BLaER1 treated with 17β-estradiol and CSF1 and Interleukin-3, amounts not matched to agents 10 nM and 100 nM (cell line): Measurements from ENCODE around the gene SLC35G4.
A peak's percentile ranks its signal among the peaks of the same experiment; 100 is the strongest.
"Not testable (repeated sequence)": the region's sequence is repeated elsewhere in the genome, so short reads cannot be mapped to it uniquely, and the experiment has no call there.

Experiments used
- H3K27ac ChIP-seq, 11 experiments: shearing (Covaris generic); formaldehyde crosslinking; 2 replicates each; pipeline ENCODE4 v1.8.1; 2022
- H3K27me3 ChIP-seq, 11 experiments: shearing (Covaris generic); formaldehyde crosslinking; 2 replicates each; pipeline ENCODE4 v1.8.1; 2022
- H3K36me3 ChIP-seq, 11 experiments: shearing (Covaris generic); formaldehyde crosslinking; 2 replicates each; pipeline ENCODE4 v1.8.1; 2022
- H3K4me1 ChIP-seq, 10 experiments: shearing (Covaris generic); formaldehyde crosslinking; 2 replicates each; pipeline ENCODE4 v1.8.1; 2022
- H3K4me2 ChIP-seq, 11 experiments: shearing (Covaris generic); formaldehyde crosslinking; 2 replicates each; pipeline ENCODE4 v1.8.1; 2022
- H3K4me3 ChIP-seq, 10 experiments: shearing (Covaris generic); formaldehyde crosslinking; 2 replicates each; pipeline ENCODE4 v1.8.1; 2022
- H3K9ac ChIP-seq, 11 experiments: shearing (Covaris generic); formaldehyde crosslinking; 2 replicates each; pipeline ENCODE4 v1.8.1; 2022
- H3K9me3 ChIP-seq, 11 experiments: shearing (Covaris generic); formaldehyde crosslinking; replicated peaks in 1 of 11; 2 replicates each; pipeline ENCODE4 v1.8.1; 2022
- H4K20me1 ChIP-seq, 11 experiments: shearing (Covaris generic); formaldehyde crosslinking; 2 replicates each; pipeline ENCODE4 v1.8.1; 2022
- Cebpa-rat ChIP-seq, 11 experiments: shearing (Covaris generic); IDR thresholded peaks; 2 replicates each; pipeline ENCODE4 v1.8.1; 2022

The SLC35G4 gene

DNA sequence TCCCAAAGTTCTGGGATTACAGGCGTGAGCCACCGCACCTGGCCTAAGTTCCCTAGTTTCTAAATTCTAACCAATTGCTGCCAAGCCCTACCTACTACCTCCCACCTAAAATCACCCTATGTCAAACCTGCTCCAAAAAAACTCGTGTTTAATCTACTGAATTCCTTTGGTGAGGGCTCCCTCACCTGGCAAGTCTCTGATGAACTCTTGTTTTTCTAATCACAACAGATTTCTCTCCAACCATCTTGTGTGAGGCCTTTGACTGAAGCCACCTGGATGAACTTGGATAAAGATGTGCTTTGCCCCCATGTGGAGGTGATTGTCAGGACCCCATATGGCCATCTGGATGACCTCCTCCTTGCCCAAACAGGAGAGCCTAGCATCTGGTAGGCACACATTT, 17.4 kb upstream of the SLC35G4 start:
- H3K27ac ChIP-seq, result no peak overlapping the region

DNA sequence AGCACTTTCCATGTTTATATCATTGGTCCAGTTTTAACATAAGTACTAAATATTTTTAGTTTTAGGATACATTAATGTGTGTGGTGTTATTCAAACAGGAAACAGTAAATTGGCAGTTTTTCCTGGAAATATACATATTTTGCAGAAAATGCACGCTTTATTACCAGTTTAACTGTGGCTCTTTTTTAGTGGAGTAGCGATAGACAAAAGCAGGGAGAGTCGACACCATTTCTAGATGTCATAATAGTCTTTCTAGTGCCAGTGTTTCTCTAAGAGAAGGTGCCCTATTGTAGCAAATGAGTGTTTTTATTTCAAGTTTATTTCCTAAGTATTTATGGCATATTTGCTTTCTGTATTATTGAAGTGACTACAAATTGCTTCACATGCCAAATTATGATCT, 9.1 kb upstream of the SLC35G4 start:
- TF ChIP-seq Cebpa-rat (IDR thresholded peaks at IDR 0.05), result no peak
- no peak overlapping the region for H3K4me3 ChIP-seq

More for the DNA sequence above, 17.4 kb upstream of the SLC35G4 start:
- Histone ChIP-seq H3K4me3 (no peak overlapping the region), H4K20me1 (no peaks in the 10 kb centered on the region), H3K4me2 (no peak overlapping the region), H3K9me3 (no peaks in the 10 kb centered on the region; a peak in 1 of 22 replicates), H3K36me3 (no peaks in the 10 kb centered on the region), H3K4me1 (peaks cover 0 to 5% (median 0%) of the 10 kb centered on the region in 10 experiments; a peak in 1 of 20 replicates), H3K9ac (no peak overlapping the region), H3K27me3 (no peaks in the 10 kb centered on the region)
- no peak for TF ChIP-seq Cebpa-rat (IDR thresholded peaks at IDR 0.05)

GRCh38 chr18:11607906-11608305, 1.5 kb upstream of the SLC35G4 start:
- Histone ChIP-seq H4K20me1 (no peaks in the 10 kb centered on the region), H3K4me1 (no peaks in the 10 kb centered on the region), H3K36me3 (no peaks in the 10 kb centered on the region), H3K27me3 (no peaks in the 10 kb centered on the region), H3K9me3 (peaks cover 0 to under 1% (median under 1%) of the 10 kb centered on the region in 11 experiments; a peak in 19 of 22 replicates), H3K27ac (no peak overlapping the region), H3K4me3 (no peak overlapping the region), H3K4me2 (no peak overlapping the region), H3K9ac (no peak overlapping the region)
- TF ChIP-seq Cebpa-rat (IDR thresholded peaks at IDR 0.05), result no peak

More for the DNA sequence above, 9.1 kb upstream of the SLC35G4 start:
- H3K9ac ChIP-seq, result no peak overlapping the region
- no peaks in the 10 kb centered on the region for H3K36me3 ChIP-seq
- H3K4me2 ChIP-seq, result no peak overlapping the region
- peaks cover 0 to 9% (median 7%) of the 10 kb centered on the region in 11 experiments; a peak in 9 of 22 replicates for H3K9me3 ChIP-seq
- H4K20me1 ChIP-seq, result no peaks in the 10 kb centered on the region
- H3K4me1 ChIP-seq, result no peaks in the 10 kb centered on the region
- no peaks in the 10 kb centered on the region for H3K27me3 ChIP-seq
- no peak overlapping the region for H3K27ac ChIP-seq

DNA sequence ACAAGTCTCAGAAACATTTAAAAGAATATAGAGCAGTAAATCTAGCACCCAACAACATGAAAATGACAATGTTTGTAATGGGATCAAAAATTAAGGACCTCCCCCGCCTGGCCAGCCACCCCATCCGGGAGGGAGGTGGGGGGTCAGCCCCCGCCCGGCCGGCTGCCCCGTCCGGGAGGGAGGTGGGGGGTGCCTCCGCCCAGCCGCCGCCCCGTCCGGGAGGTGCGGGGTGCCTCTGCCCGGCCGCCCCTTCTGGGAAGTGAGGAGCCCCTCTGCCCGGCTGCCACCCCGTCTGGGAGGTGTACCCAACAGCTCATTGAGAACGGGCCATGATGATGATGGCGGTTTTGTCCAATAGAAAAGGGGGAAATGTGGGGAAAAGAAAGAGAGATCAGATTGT, 778 bp upstream of the SLC35G4 start:
- H3K27me3 ChIP-seq, H3K9me3 ChIP-seq, H4K20me1 ChIP-seq, H3K27ac ChIP-seq, H3K36me3 ChIP-seq, H3K4me1 ChIP-seq, H3K4me3 ChIP-seq, H3K4me2 ChIP-seq, H3K9ac ChIP-seq: not testable (repeated sequence)

- H4K20me1 ChIP-seq, H3K4me2 ChIP-seq, H3K27me3 ChIP-seq, H3K36me3 ChIP-seq, H3K27ac ChIP-seq, H3K4me1 ChIP-seq, H3K4me3 ChIP-seq, H3K9ac ChIP-seq: not testable (repeated sequence)
- peaks cover 14 to 16% (median 15%) of the 10 kb centered on the region in 11 experiments for H3K9me3 ChIP-seq
Measured at GRCh38 chr18:11613073-11613472, 3.7 kb downstream of the SLC35G4 start.

GRCh38 chr18:11613611-11614010, 4.2 kb downstream of the SLC35G4 start:
- not testable (repeated sequence) for H3K27ac ChIP-seq, H3K4me3 ChIP-seq, H3K9ac ChIP-seq, H3K36me3 ChIP-seq, H3K27me3 ChIP-seq, H3K4me1 ChIP-seq, H4K20me1 ChIP-seq, H3K4me2 ChIP-seq
- H3K9me3 ChIP-seq, result peaks cover 14 to 16% (median 15%) of the 10 kb centered on the region in 11 experiments

DNA sequence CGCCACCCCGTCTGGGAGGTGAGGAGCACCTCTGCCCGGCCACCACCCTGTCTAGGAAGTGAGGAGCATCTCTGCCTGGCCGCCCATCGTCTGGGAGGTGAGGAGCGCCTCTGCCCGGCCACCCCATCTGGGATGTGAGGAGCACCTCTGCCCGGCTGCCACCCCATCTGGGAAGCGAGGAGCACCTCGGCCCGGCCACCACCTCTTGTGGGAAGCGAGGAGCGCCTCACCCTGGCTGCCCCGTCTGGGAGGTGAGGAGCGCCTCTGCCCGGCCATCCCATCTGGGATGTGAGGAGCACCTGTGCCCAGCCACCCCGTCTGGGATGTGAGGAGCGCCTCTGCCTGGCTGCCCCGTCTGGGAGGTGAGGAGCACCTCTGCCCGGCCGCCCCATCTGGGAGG, 4.6 kb downstream of the SLC35G4 start:
- H3K9me3 ChIP-seq, result peaks cover 14 to 16% (median 15%) of the 10 kb centered on the region in 11 experiments
- H3K4me2 ChIP-seq, H3K36me3 ChIP-seq, H3K27me3 ChIP-seq, H3K4me3 ChIP-seq, H3K4me1 ChIP-seq, H4K20me1 ChIP-seq, H3K9ac ChIP-seq, H3K27ac ChIP-seq: not testable (repeated sequence)

GRCh38 chr18:11614981-11615380, 5.6 kb downstream of the SLC35G4 start:
- not testable (repeated sequence) for H3K27ac ChIP-seq, H3K4me3 ChIP-seq, H3K36me3 ChIP-seq, H3K4me2 ChIP-seq, H3K4me1 ChIP-seq, H3K9ac ChIP-seq, H4K20me1 ChIP-seq, H3K27me3 ChIP-seq
- peaks cover 14 to 16% (median 15%) of the 10 kb centered on the region in 11 experiments for H3K9me3 ChIP-seq

- not testable (repeated sequence) for H3K9ac ChIP-seq, H3K4me3 ChIP-seq, H3K27me3 ChIP-seq, H3K27ac ChIP-seq, H3K4me1 ChIP-seq, H3K4me2 ChIP-seq, H4K20me1 ChIP-seq, H3K36me3 ChIP-seq
- H3K9me3 ChIP-seq, result peaks cover 18 to 35% (median 24%) of the 10 kb centered on the region in 11 experiments
Measured at GRCh38 chr18:11647310-11647709, 37.9 kb downstream of the SLC35G4 start.

DNA sequence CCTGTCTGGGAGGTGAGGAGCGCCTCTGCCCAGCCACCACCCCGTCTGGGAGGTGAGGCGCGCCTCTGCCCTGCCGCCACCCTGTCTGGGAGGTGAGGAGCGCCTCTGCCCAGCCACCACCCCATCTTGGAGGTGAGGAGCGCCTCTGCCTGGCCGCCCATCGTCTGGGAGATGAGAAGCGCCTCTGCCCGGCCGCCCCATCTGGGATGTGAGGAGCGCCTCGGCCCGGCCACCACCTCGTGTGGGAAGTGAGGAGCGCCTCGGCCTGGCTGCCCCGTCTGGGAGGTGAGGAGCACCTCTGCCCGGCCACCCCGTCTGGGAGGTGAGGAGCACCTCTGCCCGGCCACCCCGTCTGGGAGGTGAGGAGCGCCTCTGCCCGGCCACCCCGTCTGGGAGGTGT, 38.4 kb downstream of the SLC35G4 start:
- not testable (repeated sequence) for H3K36me3 ChIP-seq, H3K9ac ChIP-seq

GRCh38 chr18:11649839-11650238, 40.4 kb downstream of the SLC35G4 start:
- H3K27me3 ChIP-seq, result no peaks in the 10 kb centered on the region
- H3K4me3 ChIP-seq, result no peak overlapping the region
- H3K36me3 ChIP-seq, result no peaks in the 10 kb centered on the region
- no peak overlapping the region for H3K27ac ChIP-seq
- no peaks in the 10 kb centered on the region for H3K4me1 ChIP-seq
- TF ChIP-seq Cebpa-rat (IDR thresholded peaks at IDR 0.05), result no peak
- H4K20me1 ChIP-seq, result no peaks in the 10 kb centered on the region
- H3K9ac ChIP-seq, result no peak overlapping the region
- H3K9me3 ChIP-seq, result peaks cover 18 to 35% (median 24%) of the 10 kb centered on the region in 11 experiments
- no peak overlapping the region for H3K4me2 ChIP-seq

More for the DNA sequence above, 38.4 kb downstream of the SLC35G4 start:
- H3K27me3 ChIP-seq, H4K20me1 ChIP-seq, H3K27ac ChIP-seq, H3K4me1 ChIP-seq, H3K4me2 ChIP-seq: not testable (repeated sequence)
- Histone ChIP-seq H3K9me3 (peaks cover 18 to 35% (median 24%) of the 10 kb centered on the region in 11 experiments), H3K4me3 (0 out of 20 replicates have a peak overlapping the region, but pooled peaks of 1 of the 10 experiments have one; percentile 15)
